ENCODE measurements around the gene NRSN2.

- TF ChIP-seq, protein P1, sequence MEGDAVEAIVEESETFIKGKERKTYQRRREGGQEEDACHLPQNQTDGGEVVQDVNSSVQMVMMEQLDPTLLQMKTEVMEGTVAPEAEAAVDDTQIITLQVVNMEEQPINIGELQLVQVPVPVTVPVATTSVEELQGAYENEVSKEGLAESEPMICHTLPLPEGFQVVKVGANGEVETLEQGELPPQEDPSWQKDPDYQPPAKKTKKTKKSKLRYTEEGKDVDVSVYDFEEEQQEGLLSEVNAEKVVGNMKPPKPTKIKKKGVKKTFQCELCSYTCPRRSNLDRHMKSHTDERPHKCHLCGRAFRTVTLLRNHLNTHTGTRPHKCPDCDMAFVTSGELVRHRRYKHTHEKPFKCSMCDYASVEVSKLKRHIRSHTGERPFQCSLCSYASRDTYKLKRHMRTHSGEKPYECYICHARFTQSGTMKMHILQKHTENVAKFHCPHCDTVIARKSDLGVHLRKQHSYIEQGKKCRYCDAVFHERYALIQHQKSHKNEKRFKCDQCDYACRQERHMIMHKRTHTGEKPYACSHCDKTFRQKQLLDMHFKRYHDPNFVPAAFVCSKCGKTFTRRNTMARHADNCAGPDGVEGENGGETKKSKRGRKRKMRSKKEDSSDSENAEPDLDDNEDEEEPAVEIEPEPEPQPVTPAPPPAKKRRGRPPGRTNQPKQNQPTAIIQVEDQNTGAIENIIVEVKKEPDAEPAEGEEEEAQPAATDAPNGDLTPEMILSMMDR (IDR thresholded peaks at IDR 0.05), result no peak
- TF ChIP-seq ZFX (IDR thresholded peaks at IDR 0.05; ENCODE audit: borderline replicate concordance), result no peak
These were observed 35.3 kb upstream of the NRSN2 start for GRCh38 chr20:311609-312008.

All from 22Rv1 (cell line).